ENCODE data around the gene KDF1.

The KDF1 gene

GRCh38 chr1:26915204-26915842 is 44.9 kb downstream of the KDF1 start:
- no peak for DNase-seq (ENCODE audit: low spot score)

- peak; percentile 63 for DNase-seq (ENCODE audit: low spot score)
Measured at GRCh38 chr1:26913754-26914619, 46.3 kb downstream of the KDF1 start, which contains the start of gene NR0B2. NR0B2 (minus strand) TSS chr1:26913975; CDS start chr1:26913940, 35 bp downstream.

GRCh38 chr1:26913389-26913753 is 46.9 kb downstream of the KDF1 start:
- DNase-seq (ENCODE audit: low spot score): no peak

- no peak for DNase-seq (ENCODE audit: low spot score)
Measured at GRCh38 chr1:26912147-26912490, 48.1 kb downstream of the KDF1 start.

GRCh38 chr1:26911399-26912146 is 48.7 kb downstream of the KDF1 start:
- DNase-seq (ENCODE audit: low spot score): no peak

- DNase-seq (ENCODE audit: low spot score): peak; percentile 77
Measured at GRCh38 chr1:26910343-26911160, 49.7 kb downstream of the KDF1 start.

GRCh38 chr1:26909951-26910342 is 50.3 kb downstream of the KDF1 start:
- DNase-seq (ENCODE audit: low spot score): no peak

- no peak for DNase-seq (ENCODE audit: low spot score)
Measured at GRCh38 chr1:26907071-26907917, 53.0 kb downstream of the KDF1 start.

- DNase-seq (ENCODE audit: low spot score): no peak
Measured at GRCh38 chr1:26900815-26901511, 59.3 kb downstream of the KDF1 start.

GRCh38 chr1:26900001-26900814 is 60.1 kb downstream of the KDF1 start, which contains the start of gene GPATCH3:
GPATCH3 (minus strand) TSS chr1:26900467; CDS start chr1:26900442, 25 bp downstream.
- DNase-seq (ENCODE audit: low spot score): peak; percentile 74

Measured in HuH-7.5 (cell line).